GM11168 (cell line): ENCODE results near the gene ITIH3.

Experiments used
- in situ Hi-C: fragments of 300-500 bp; cut with MboI; formaldehyde crosslinking; loops from one replicate; pipeline ENCODE4 v1.12.0; 2022; ENCODE audit warnings: low sequenced_read_pairs; ENCODE audit not compliant: unreplicated experiment

Gene ITIH3

GRCh38 chr3:52841211-52841980 lies 46.8 kb downstream of the ITIH3 start:
- in situ Hi-C loops = no loop called here

- in situ Hi-C loops = no loop called here
Observed at GRCh38 chr3:52841981-52842340, 47.4 kb downstream of the ITIH3 start.

- in situ Hi-C loops = no loop called here
Observed at GRCh38 chr3:52842424-52842823, 47.8 kb downstream of the ITIH3 start.

GRCh38 chr3:52843108-52843865 lies 48.7 kb downstream of the ITIH3 start:
- in situ Hi-C loops = no loop called here

GRCh38 chr3:52843881-52844280 lies 49.3 kb downstream of the ITIH3 start:
- in situ Hi-C loops = no loop called here

- in situ Hi-C loops = no loop called here
Observed at GRCh38 chr3:52844290-52844975, 49.8 kb downstream of the ITIH3 start.

- in situ Hi-C loops = no loop called here
Observed at GRCh38 chr3:52845157-52845556, 50.6 kb downstream of the ITIH3 start.

GRCh38 chr3:52845691-52846431 lies 51.3 kb downstream of the ITIH3 start:
- in situ Hi-C loops = no loop called here

GRCh38 chr3:52846432-52846965 lies 51.9 kb downstream of the ITIH3 start:
- in situ Hi-C loops = no loop called here

- in situ Hi-C loops = no loop called here
Observed at GRCh38 chr3:52847241-52847640, 52.6 kb downstream of the ITIH3 start.

- in situ Hi-C loops = no loop called here
Observed at GRCh38 chr3:52847726-52848125, 53.1 kb downstream of the ITIH3 start.

- in situ Hi-C loops = no loop called here
Observed at GRCh38 chr3:52848617-52849016, 54.0 kb downstream of the ITIH3 start.

GRCh38 chr3:52849656-52850055 lies 55.1 kb downstream of the ITIH3 start:
- in situ Hi-C loops = no loop called here

GRCh38 chr3:52851348-52851747 lies 56.8 kb downstream of the ITIH3 start:
- in situ Hi-C loops = no loop called here

GRCh38 chr3:52852419-52852818 lies 57.8 kb downstream of the ITIH3 start:
- in situ Hi-C loops = no loop called here

GRCh38 chr3:52854013-52854412 lies 59.4 kb downstream of the ITIH3 start:
- in situ Hi-C loops = no loop called here

- in situ Hi-C loops = no loop called here
Observed at GRCh38 chr3:52856666-52857065, 62.1 kb downstream of the ITIH3 start.

GRCh38 chr3:52857133-52857532 lies 62.5 kb downstream of the ITIH3 start:
- in situ Hi-C loops = no loop called here

GRCh38 chr3:52857864-52858263 lies 63.3 kb downstream of the ITIH3 start:
- in situ Hi-C loops = no loop called here
